DLD1 (cell line): ENCODE data around the gene AKAP13.

ENCODE experiments used
- in situ Hi-C: cut with HindIII; loops from 2 replicates; pipeline ENCODE4 v1.10.0; 2017; ENCODE audit warnings: low sequenced_read_pairs

AKAP13 gene

DNA sequence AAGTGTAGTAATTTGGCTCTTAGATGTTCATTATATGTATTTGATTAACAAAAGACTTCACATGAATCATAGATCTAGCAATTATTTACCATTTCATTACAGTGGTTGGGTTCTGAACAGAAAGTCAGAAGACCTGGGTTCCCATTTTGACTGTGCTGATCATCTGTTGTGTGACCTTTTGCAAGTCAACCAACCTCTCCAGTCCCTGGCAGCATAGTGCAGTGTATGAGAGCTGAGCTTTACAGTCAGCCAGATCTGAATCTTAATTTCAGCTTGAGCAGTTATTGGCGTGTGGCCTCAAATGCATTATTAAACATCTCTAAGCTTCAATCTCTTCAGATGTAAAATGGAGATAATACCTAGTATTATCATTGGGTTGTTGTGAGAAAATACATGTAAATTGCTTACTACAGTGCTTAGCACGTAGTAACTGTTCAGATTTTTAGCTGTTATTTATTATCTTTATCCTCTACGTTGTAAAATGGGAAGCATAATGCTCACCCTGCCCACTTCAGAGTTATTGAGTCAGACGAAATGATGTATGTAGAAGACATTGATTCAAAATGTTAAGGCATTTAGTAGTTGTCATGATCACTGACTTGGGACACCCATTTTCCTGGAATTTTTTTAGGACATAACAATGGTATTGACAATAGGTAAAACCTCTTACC is 310.3 kb downstream of the AKAP13 start:
- in situ Hi-C loops = no loop called here

DNA sequence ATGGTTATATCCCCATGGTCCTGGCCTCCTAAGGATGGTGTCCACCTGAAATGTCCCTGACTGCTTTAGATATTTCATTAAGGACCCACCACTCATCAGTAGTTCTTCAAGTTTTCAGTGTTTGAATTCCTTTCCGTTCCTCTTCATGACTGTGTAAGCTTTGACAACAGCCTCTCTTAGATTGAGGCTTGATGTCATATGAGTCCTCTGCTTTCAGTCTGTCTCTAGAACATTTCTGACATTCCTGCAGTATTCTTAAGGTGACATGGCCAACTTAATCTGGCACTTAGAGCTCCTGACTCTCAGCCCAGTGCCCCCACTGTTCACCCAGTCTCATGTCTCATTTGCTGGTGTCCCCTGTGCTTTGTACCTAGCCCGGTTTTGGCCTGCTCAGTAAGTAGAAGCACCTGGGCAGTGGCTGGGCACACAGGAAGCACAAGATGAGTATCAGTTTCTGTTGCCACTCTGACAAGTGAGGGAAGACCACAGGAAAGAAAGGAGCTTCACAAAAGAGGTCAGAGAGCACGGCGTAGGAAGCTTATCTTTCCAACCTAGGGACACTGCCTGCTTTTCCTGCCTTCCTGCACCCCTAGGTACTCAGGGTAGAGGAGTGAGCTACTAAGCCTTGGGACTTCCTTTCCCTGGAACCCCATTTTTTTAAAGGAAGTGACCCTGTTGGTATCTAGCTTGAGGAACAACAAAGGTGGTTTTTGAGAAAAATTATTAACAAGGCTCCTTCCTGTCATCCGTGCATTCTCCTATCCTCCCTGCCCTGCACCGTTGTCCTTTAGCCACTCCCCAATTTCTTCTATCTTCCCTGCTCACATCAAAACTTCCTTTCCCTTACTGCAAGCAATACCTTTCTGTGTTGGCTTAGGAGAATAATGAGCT is 311.2 kb downstream of the AKAP13 start:
- in situ Hi-C loops = no loop called here

- in situ Hi-C loops = no loop called here
These were observed 311.9 kb downstream of the AKAP13 start for GRCh38 chr15:85692321-85692720.

DNA sequence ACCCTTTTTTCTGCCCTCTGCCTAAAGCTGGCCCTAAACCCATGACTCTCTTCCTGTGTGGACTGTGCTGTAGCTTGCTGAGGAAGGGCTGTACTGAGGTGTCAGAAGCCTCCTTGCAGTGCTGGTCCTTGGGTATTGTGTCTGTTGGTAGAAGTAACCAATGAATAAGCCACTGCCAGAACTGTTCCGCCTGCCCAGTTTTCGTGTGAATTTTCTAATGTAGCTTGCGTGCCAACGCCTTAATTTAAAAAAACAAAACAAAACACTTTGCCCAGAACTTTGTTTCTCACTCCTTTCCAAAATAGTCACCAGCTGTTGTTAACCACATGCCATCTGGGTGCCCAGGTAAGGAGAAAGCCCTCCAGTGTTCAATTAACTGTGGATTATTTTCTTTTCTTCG is 312.5 kb downstream of the AKAP13 start:
- in situ Hi-C loops = no loop called here

- in situ Hi-C loops = no loop called here
These were observed 312.9 kb downstream of the AKAP13 start for GRCh38 chr15:85693277-85693676.

GRCh38 chr15:85694091-85694490 is 313.7 kb downstream of the AKAP13 start:
- in situ Hi-C loops = no loop called here

GRCh38 chr15:85700767-85701166 is 320.4 kb downstream of the AKAP13 start:
- in situ Hi-C loops = no loop called here

- in situ Hi-C loops = no loop called here
These were observed 322.1 kb downstream of the AKAP13 start for GRCh38 chr15:85702321-85703101.

DNA sequence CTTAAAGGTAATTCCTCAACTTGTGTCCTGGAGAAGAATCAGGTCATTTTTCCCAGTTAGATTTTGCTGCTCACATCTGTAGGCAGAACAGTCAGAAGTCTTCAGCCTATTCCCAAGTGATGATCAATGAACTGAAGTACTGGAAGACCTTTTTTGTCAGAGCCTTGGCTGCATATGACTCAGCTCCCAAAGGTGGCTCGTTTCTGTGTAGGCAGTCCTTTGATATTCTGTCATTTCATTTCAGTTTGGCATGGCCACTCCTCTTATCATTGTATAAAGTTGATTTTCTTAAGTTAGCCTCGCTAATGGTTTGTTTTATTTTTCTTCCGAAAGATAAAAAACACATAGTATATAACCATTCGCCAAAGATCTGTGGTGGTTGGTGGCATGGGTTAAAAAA is 323.7 kb downstream of the AKAP13 start:
- in situ Hi-C loops = no loop called here

- in situ Hi-C loops = no loop called here
These were observed 324.5 kb downstream of the AKAP13 start for GRCh38 chr15:85704720-85705429.

DNA sequence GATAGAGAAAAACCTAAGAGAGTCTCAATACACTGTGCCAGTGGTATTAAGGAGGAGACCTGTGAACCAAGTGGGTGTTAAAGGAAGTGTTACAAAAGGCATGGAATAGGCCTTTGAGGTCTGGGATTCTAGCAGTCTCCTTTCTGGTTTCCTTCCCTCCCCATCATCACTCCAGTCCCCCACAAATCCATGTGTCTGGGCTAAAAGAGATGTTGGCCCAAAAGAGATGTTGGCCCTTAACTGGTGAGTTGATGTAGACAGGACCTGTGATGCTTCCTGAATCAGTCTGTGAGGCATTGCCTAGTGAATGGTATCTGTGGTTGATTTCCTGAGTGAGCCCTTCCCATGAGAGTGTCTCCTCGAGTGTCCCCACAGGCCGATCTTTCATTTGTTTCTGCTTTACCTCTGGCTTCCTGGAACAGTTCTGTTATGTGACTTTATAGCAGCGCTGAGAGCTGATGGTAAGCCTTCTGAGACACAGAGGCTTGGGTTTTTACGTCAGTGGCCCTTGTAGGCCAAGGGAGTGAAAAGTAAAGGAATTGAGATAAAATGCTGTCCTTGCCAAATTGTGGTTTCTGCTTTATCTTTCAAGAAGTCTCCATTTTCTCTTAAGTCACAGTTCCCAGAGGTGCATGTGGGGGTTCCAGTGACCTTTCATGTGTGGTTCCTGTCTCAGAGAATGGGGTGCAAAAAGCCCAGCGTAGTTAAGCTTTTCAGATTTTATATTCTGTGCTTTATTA is 326.5 kb downstream of the AKAP13 start:
- in situ Hi-C loops = no loop called here

DNA sequence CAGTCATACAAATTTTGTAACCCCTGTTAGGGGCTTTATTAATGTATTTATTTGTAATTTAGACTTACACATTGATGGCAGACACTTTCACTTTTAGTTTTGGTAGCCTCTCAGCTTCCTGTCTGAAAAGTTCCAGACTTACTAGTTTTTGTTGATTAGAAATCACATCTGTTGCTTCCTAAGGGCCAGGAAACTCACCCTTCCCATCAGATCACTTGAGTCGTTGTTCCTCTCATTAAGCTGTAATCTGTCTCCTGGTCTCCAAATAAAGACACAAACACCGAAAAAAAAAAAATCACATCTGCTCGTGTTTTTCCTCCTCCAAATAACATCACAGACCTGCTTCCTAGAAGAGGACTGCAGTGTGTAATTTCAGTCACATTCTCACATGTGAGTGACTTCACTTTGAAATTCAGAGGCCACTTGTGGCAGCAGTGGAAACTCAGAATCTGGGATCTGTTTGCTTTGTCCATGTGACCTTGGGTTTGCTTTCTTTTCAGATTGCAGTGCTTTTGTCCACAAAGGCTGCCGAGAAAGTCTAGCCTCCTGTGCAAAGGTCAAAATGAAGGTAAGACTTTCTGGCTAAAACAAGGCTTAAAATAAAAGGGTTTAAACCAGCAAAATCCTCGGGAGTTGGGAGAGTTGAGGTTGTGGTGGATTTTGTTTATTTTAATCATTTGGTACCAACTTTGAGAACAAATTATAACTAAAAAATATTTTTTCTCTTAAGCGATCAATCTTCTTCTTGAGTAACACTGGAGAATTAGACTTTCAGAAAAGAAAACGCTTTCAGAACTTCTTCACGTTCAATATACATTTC is 327.3 kb downstream of the AKAP13 start:
- in situ Hi-C loops = no loop called here

GRCh38 chr15:85708402-85708941 is 328.1 kb downstream of the AKAP13 start:
- in situ Hi-C loops = no loop called here

GRCh38 chr15:85709250-85709649 is 328.8 kb downstream of the AKAP13 start:
- in situ Hi-C loops = no loop called here

GRCh38 chr15:85710340-85710842 is 330.0 kb downstream of the AKAP13 start:
- in situ Hi-C loops = no loop called here

GRCh38 chr15:85711580-85712192 is 331.3 kb downstream of the AKAP13 start:
- in situ Hi-C loops = no loop called here

DNA sequence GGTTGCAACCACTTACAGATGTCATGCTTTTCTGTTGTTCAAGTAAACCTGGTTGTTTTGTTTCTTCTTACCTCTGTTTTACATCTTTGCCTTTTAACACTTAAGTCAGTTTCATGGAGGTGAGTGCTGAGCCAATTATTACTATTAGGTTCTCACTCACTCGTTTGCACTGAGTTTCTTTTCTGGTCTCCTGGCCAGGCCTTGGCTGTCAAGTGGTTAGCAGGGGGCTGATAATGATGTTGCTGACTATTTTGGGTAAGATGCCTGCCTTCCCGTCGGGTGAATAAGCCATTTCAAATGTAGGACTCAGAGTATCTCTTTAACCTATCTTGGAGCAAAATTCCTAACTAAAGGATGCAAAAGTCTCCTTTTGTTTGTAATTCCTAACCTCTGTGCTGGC is 335.9 kb downstream of the AKAP13 start:
- in situ Hi-C loops = no loop called here

- in situ Hi-C loops = no loop called here
These were observed 336.8 kb downstream of the AKAP13 start for GRCh38 chr15:85717212-85717611.
